Measurements from ENCODE around the gene AKR1A1. TPM values are rescaled to one million over a fixed set of nuclear protein-coding genes. Genes with fewer than 3 reads are reported as not detected.

Gene AKR1A1
- polyA plus RNA-seq, 1 experiment = 188 TPM

DNA sequence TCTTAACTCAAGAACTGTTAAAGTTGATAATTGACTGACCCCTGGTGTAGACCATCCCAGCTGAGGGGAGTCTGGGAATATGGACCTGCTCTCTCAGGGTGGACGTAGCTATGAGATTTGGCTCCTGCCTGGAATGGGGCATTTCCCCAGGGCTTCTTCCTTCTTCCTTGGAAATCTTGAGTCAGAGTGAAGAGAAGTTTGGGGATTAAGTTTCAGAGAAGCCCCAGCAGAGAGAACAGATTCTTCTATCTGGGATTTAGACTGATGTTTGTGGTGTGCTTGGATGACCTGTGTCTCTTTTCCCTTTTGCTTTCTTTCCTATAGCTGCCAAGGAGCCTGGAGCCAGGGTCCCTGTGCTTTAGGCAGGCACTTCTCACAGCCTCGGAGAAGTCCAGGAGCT is 13.2 kb downstream of the AKR1A1 start:
- no peak for DNase-seq (ENCODE audit: low read depth)
- TF ChIP-seq, protein P1, sequence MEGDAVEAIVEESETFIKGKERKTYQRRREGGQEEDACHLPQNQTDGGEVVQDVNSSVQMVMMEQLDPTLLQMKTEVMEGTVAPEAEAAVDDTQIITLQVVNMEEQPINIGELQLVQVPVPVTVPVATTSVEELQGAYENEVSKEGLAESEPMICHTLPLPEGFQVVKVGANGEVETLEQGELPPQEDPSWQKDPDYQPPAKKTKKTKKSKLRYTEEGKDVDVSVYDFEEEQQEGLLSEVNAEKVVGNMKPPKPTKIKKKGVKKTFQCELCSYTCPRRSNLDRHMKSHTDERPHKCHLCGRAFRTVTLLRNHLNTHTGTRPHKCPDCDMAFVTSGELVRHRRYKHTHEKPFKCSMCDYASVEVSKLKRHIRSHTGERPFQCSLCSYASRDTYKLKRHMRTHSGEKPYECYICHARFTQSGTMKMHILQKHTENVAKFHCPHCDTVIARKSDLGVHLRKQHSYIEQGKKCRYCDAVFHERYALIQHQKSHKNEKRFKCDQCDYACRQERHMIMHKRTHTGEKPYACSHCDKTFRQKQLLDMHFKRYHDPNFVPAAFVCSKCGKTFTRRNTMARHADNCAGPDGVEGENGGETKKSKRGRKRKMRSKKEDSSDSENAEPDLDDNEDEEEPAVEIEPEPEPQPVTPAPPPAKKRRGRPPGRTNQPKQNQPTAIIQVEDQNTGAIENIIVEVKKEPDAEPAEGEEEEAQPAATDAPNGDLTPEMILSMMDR (IDR thresholded peaks at IDR 0.05; ENCODE audit: insufficient read depth, low read depth, low read length) = no peak
- ChIA-PET CTCF (interaction anchor here (0.6 to 1.6 kb wide), 3 partner anchors 51 to 204 kb away, joined by 3 to 6 read pairs (median 5); no protein-coding TSS in a partner anchor), POLR2A (no interaction called here)
- Histone ChIP-seq H3K4me3 (ENCODE audit: low read depth, low read length) (no peak overlapping the region), H3K36me3 (ENCODE audit: control insufficient read depth, insufficient read depth, low read length) (peaks cover 20% of the 10 kb centered on the region), H3K27me3 (ENCODE audit: control insufficient read depth, insufficient read depth, low read length) (no peaks in the 10 kb centered on the region)

DNA sequence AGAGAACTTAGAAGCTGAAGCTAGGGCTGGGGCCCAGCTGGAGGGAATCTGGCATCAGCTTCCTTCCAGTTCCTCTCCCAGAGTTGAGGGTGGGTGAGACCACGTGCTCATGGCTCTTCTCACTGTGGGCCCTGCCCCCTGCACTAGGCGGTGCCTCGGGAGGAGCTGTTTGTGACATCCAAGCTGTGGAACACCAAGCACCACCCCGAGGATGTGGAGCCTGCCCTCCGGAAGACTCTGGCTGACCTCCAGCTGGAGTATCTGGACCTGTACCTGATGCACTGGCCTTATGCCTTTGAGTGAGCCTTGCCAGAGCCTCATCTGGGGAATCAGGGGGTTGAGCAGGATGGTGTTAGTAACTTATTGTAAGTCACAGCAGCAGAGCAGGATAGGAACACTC is 16.1 kb downstream of the AKR1A1 start:
- Histone ChIP-seq H3K36me3 (ENCODE audit: control insufficient read depth, insufficient read depth, low read length) (peaks cover 25% of the 10 kb centered on the region), H3K4me3 (ENCODE audit: low read depth, low read length) (no peak overlapping the region), H3K27me3 (ENCODE audit: control insufficient read depth, insufficient read depth, low read length) (no peaks in the 10 kb centered on the region)
- no peak for DNase-seq (ENCODE audit: low read depth)
- TF ChIP-seq, protein P1 (IDR thresholded peaks at IDR 0.05; ENCODE audit: insufficient read depth, low read depth, low read length) = no peak
- CTCF ChIA-PET = interaction anchor here (1.3 to 6.6 kb wide), 4 partner anchors 8 to 55 kb away, joined by 3 to 66 read pairs (median 48); partner anchors contain the start of genes AKR1A1 and NASP
- POLR2A ChIA-PET = no interaction called here

DNA sequence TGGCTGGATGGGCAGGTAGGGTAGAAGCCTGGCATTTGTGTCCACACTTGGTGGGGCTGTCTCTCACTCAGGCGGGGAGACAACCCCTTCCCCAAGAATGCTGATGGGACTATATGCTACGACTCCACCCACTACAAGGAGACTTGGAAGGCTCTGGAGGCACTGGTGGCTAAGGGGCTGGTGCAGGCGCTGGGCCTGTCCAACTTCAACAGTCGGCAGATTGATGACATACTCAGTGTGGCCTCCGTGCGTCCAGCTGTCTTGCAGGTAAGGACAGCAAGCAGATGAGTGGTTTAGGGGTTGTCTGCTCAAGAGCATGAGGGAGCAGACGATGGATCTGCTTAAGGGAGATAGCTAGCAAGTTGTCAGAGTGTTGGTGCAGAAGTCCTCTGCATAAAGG is 17.3 kb downstream of the AKR1A1 start:
- Histone ChIP-seq H3K27me3 (ENCODE audit: control insufficient read depth, insufficient read depth, low read length) (no peaks in the 10 kb centered on the region), H3K36me3 (ENCODE audit: control insufficient read depth, insufficient read depth, low read length) (peaks cover 22% of the 10 kb centered on the region), H3K4me3 (ENCODE audit: low read depth, low read length) (no peak overlapping the region)
- TF ChIP-seq, protein P1 (IDR thresholded peaks at IDR 0.05; ENCODE audit: insufficient read depth, low read depth, low read length) = no peak
- ChIA-PET CTCF (interaction anchor here (2.1 to 6.6 kb wide), 8 partner anchors 9 to 208 kb away, joined by 6 to 66 read pairs (median 24); partner anchors contain the start of genes AKR1A1 and NASP), POLR2A (no interaction called here)
- no peak for DNase-seq (ENCODE audit: low read depth)

DNA sequence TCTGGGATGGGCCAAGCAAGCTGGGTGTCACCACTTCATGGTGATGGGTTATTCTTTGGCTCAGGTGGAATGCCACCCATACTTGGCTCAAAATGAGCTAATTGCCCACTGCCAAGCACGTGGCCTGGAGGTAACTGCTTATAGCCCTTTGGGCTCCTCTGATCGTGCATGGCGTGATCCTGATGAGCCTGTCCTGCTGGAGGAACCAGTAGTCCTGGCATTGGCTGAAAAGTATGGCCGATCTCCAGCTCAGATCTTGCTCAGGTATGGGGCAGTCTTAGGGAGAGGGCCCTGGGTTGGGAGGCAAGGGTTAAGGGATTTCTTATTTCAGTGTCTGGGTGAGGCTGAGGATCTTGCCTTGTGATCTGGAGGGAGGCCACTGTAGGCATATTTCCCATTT is 17.8 kb downstream of the AKR1A1 start:
- CTCF ChIA-PET = interaction anchor here (0.7 to 6.6 kb wide), 12 partner anchors 10 to 552 kb away, joined by 4 to 66 read pairs (median 8); partner anchors contain the start of genes AKR1A1, NASP and PRDX1
- POLR2A ChIA-PET = no interaction called here
- TF ChIP-seq, protein P1 (IDR thresholded peaks at IDR 0.05; ENCODE audit: insufficient read depth, low read depth, low read length) = no peak
- Histone ChIP-seq H3K36me3 (ENCODE audit: control insufficient read depth, insufficient read depth, low read length) (peaks cover 22% of the 10 kb centered on the region), H3K4me3 (ENCODE audit: low read depth, low read length) (no peak overlapping the region), H3K27me3 (ENCODE audit: control insufficient read depth, insufficient read depth, low read length) (no peaks in the 10 kb centered on the region)
- DNase-seq (ENCODE audit: low read depth) = no peak

DNA sequence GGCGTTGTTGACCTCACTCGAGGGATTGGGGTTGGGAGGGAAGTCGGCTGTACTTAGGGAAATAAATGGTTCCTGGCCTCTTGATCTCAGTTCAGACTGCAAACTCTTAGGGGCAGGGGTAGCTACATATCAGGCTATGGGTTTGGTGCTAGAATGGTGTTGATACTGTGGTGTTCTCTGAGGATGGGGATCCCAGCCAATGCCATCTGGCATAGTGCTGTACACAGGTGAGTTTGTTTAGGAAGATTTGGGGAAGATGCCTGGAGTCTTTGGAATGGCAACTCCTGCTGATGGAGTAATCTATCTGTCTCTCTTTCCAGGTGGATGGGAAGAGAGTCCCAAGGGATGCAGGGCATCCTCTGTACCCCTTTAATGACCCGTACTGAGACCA is 18.9 kb downstream of the AKR1A1 start:
- CTCF ChIA-PET = interaction anchor here (0.8 to 6.6 kb wide), 15 partner anchors 11 to 555 kb away, joined by 4 to 66 read pairs (median 7); partner anchors contain the start of genes AKR1A1, NASP and PRDX1
- H3K27me3 ChIP-seq (ENCODE audit: control insufficient read depth, insufficient read depth, low read length) = no peaks in the 10 kb centered on the region
- H3K36me3 ChIP-seq (ENCODE audit: control insufficient read depth, insufficient read depth, low read length) = peaks cover 20% of the 10 kb centered on the region
- TF ChIP-seq, protein P1 (IDR thresholded peaks at IDR 0.05; ENCODE audit: insufficient read depth, low read depth, low read length) = no peak
- no peak for DNase-seq (ENCODE audit: low read depth)
- POLR2A ChIA-PET = no interaction called here
- no peak overlapping the region for H3K4me3 ChIP-seq (ENCODE audit: low read depth, low read length)

All from BJ (cell line).